ENCODE results near the gene SLC26A11. TPM values are rescaled to one million over a fixed set of nuclear protein-coding genes. Genes with fewer than 3 reads are reported as not detected.

Gene SLC26A11
- total and polyA plus RNA-seq, 2 of the 13 experiments (the other 11 are each of a cell fraction or from before 2014, with no cell fraction given), result 8.7 to 13.2 TPM

DNA sequence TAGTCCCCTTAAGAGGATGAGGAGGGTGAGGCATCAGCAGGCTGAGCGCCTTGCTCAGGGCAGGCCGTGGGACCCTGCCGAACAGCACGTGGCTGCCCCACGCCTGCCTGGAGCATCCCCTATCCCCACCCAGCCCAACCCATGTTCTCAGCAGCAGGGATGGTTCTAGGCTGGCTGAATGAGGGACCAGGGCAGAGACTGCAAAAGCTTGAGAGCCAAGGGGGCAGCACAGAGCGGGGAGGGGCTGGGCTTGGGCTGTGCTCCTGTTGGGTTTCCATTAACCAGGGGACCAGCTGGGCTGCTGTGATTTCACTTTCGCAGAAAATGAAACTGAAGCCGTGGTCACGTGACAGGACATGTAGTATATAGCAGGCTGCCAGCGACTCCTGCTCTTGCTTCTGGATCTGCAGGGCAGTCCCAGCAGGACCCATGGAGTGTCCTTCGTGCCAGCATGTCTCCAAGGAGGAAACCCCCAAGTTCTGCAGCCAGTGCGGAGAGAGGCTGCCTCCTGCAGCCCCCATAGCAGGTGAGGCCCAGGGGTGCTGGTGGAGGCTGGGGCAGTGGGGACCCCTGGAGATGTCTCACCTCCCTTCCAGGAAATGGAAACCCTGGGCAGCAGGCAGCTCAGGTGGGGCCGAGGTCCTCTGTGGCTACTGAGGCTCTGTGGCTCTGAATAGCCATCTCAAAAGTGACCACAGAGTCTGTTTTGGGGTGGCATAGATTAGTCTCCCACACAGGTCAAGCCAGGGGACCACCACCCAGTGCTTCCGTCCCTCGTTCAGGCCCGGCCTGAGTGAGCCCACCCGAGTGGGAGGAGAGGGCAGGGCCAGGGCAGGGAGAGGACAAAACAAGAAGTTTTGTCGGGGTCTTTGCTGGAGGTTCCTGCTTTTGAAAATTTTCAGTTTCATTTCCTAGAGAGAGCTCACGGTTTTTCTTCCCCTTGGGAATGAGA, 43.3 kb downstream of the SLC26A11 start (continued):
- no peak for TF ChIP-seq ZSCAN29 (CRISPR knock-in tag; conservative IDR thresholded peaks at IDR 0.05)
- no peak for TF ChIP-seq ZNF335 (CRISPR knock-in tag; IDR thresholded peaks at IDR 0.05)
- TF ChIP-seq NBN (conservative IDR thresholded peaks at IDR 0.05), result no peak
- TF ChIP-seq ZNF275 (CRISPR knock-in tag; IDR thresholded peaks at IDR 0.05; ENCODE audit: borderline replicate concordance), result 0 out of 2 replicates have a peak, but pooled peaks have one; percentile 53
- TF ChIP-seq ZNF749 (CRISPR knock-in tag; IDR thresholded peaks at IDR 0.05; ENCODE audit: borderline replicate concordance), result no peak
- no peak for TF ChIP-seq ZNF234 (CRISPR knock-in tag; conservative IDR thresholded peaks at IDR 0.05)
- 0 out of 4 replicates have a peak, but pooled peaks of 1 of the 2 experiments have one; percentile 9 for TF ChIP-seq EP300 (IDR thresholded peaks at IDR 0.05; ENCODE audit: low read depth in 2 of 2, low read length in 2 of 2)
- no peak for TF ChIP-seq EP300 (CRISPR knock-in tag; IDR thresholded peaks at IDR 0.05; ENCODE audit: borderline replicate concordance)
- TF ChIP-seq ZNF782 (CRISPR knock-in tag; IDR thresholded peaks at IDR 0.05; ENCODE audit: borderline replicate concordance), result no peak
- TF ChIP-seq, protein P1, sequence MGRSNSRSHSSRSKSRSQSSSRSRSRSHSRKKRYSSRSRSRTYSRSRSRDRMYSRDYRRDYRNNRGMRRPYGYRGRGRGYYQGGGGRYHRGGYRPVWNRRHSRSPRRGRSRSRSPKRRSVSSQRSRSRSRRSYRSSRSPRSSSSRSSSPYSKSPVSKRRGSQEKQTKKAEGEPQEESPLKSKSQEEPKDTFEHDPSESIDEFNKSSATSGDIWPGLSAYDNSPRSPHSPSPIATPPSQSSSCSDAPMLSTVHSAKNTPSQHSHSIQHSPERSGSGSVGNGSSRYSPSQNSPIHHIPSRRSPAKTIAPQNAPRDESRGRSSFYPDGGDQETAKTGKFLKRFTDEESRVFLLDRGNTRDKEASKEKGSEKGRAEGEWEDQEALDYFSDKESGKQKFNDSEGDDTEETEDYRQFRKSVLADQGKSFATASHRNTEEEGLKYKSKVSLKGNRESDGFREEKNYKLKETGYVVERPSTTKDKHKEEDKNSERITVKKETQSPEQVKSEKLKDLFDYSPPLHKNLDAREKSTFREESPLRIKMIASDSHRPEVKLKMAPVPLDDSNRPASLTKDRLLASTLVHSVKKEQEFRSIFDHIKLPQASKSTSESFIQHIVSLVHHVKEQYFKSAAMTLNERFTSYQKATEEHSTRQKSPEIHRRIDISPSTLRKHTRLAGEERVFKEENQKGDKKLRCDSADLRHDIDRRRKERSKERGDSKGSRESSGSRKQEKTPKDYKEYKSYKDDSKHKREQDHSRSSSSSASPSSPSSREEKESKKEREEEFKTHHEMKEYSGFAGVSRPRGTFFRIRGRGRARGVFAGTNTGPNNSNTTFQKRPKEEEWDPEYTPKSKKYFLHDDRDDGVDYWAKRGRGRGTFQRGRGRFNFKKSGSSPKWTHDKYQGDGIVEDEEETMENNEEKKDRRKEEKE (IDR thresholded peaks at IDR 0.05), result no peak
- TF ChIP-seq U2AF1 (optimal IDR thresholded peaks at IDR 0.05; ENCODE audit: low read depth, low read length), result no peak
- no peak for TF ChIP-seq TCF7 (IDR thresholded peaks at IDR 0.05; ENCODE audit: low read depth)
- TF ChIP-seq ZNF382 (CRISPR knock-in tag; IDR thresholded peaks at IDR 0.05; ENCODE audit: borderline replicate concordance), result no peak
- no peak for TF ChIP-seq KAT2B (IDR thresholded peaks at IDR 0.05; ENCODE audit: borderline replicate concordance, low read depth, low read length)
- TF ChIP-seq ZBTB33 (CRISPR knock-in tag; IDR thresholded peaks at IDR 0.05), result no peak
- TF ChIP-seq PLRG1 (conservative IDR thresholded peaks at IDR 0.05), result no peak
- TF ChIP-seq, protein P2, sequence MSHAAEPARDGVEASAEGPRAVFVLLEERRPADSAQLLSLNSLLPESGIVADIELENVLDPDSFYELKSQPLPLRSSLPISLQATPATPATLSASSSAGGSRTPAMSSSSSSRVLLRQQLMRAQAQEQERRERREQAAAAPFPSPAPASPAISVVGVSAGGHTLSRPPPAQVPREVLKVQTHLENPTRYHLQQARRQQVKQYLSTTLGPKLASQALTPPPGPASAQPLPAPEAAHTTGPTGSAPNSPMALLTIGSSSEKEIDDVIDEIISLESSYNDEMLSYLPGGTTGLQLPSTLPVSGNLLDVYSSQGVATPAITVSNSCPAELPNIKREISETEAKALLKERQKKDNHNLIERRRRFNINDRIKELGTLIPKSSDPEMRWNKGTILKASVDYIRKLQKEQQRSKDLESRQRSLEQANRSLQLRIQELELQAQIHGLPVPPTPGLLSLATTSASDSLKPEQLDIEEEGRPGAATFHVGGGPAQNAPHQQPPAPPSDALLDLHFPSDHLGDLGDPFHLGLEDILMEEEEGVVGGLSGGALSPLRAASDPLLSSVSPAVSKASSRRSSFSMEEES (CRISPR knock-in tag; IDR thresholded peaks at IDR 0.05), result peak; percentile 91
- peak; percentile 78; the same call in 1 of the 2 replicates for TF ChIP-seq U2AF2 (IDR thresholded peaks at IDR 0.05; ENCODE audit: low read depth, low read length)
- no peak for TF ChIP-seq ZEB1 (IDR thresholded peaks at IDR 0.05; ENCODE audit: insufficient replicate concordance, low read depth)
- TF ChIP-seq HDAC1 (CRISPR knock-in tag; IDR thresholded peaks at IDR 0.05), result peak; percentile 78
- no peak; the same call in 1 of the 2 replicates for TF ChIP-seq ZNF337 (CRISPR knock-in tag; IDR thresholded peaks at IDR 0.05; ENCODE audit: borderline replicate concordance, low read depth)
- peak; percentile 38 for TF ChIP-seq HNF4A (CRISPR knock-in tag; IDR thresholded peaks at IDR 0.05)

Measured in HepG2 (cell line).